GM18511 (cell line): ENCODE results near the gene AMPD1.
A peak's percentile ranks its signal among the peaks of the same experiment; 100 is the strongest.

Source experiments
- ATAC-seq: cut with Tn5 transposase; IDR thresholded peaks from one replicate; pipeline ENCODE4 v1.9.1; 2021; ENCODE audit warnings: mild to moderate bottlenecking, moderate library complexity; ENCODE audit not compliant: unreplicated experiment

AMPD1 gene

GRCh38 chr1:114695430-114696058 lies at the start of gene AMPD1:
AMPD1 (minus strand) TSS chr1:114695546; CDS start chr1:114695471, 75 bp downstream.
- ATAC-seq: no peak

GRCh38 chr1:114741963-114742746 lies 46.8 kb upstream of the AMPD1 start:
- ATAC-seq: no peak

- ATAC-seq: no peak
Measured at GRCh38 chr1:114740331-114740730, 45.0 kb upstream of the AMPD1 start.

- ATAC-seq: no peak
Measured at GRCh38 chr1:114737314-114737849, 42.0 kb upstream of the AMPD1 start.

GRCh38 chr1:114735479-114735878 lies 40.1 kb upstream of the AMPD1 start:
- no peak for ATAC-seq

GRCh38 chr1:114729782-114730181 lies 34.4 kb upstream of the AMPD1 start:
- no peak for ATAC-seq

- ATAC-seq: no peak
Measured at GRCh38 chr1:114728553-114728952, 33.2 kb upstream of the AMPD1 start.

DNA sequence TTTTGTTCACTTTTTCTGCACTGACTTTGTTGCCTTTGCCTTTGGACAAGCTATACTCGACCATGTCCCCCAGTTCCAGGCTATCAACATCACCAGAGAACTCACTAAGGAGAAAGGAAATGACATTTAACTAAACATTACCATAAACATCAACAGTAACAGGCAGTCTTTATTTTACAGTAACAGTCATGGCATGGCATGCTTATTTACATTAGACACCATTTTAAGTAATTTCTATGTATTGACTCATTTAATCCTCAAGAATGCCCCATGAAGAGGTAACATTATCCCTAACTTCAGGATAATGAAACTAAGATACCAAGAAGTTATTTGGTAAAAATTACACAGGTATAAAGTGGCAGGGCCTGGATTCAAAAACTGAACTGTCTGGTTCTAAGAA lies 29.9 kb upstream of the AMPD1 start:
- no peak for ATAC-seq

GRCh38 chr1:114723915-114724314 lies 28.6 kb upstream of the AMPD1 start:
- no peak for ATAC-seq

GRCh38 chr1:114723457-114723856 lies 28.1 kb upstream of the AMPD1 start:
- no peak for ATAC-seq

- no peak for ATAC-seq
Measured at GRCh38 chr1:114720492-114720891, 25.1 kb upstream of the AMPD1 start.

GRCh38 chr1:114719424-114719787 lies 24.1 kb upstream of the AMPD1 start:
- ATAC-seq: no peak

- ATAC-seq: no peak
Measured at GRCh38 chr1:114718661-114719423, 23.5 kb upstream of the AMPD1 start.

DNA sequence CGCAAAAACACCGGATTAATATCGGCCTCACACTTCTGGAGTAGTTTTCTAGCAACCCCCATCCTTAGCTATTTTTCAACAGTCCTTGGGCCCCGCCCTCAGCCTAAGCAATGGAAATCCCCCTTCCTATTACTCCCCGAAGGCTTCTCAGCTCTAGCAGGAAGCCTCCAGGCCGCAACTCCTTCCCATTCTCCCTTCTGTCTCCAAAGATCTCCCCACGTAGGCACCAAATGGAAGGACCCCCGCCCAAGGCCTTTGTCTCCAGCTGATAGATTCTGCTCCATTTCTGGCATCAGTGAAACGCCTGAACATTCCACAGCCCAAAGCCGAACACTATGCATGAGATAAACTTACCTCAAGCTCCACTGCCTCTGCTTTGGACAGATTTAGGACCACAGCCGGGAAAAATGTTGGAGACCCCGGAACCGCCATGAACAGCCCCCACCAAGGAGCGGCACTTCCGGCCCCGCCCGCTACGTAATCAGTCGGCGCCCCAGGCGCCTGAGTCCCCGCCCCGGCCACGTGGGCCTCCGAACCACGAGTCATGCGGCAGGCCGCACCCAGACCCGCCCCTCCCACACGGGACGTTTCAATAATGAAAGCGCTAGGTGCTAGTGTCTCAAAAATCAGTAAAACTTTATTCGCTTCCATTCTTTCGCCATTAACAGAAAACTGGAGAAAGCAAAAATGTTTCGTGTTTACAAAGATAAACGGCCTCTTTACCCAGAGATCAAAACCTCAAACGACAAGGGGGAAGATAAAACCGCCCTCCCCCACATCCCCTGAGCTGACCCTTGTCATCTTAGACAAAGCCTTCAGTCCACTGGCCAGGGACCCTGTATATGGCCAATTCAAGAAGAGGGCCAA lies 21.2 kb upstream of the AMPD1 start, which contains the start of gene NRAS:
Gene NRAS (minus strand): TSS at position 468 of the 867 bp plus-strand sequence. CDS start 611 bp downstream, outside the sequence.
- peak; percentile 94 for ATAC-seq

DNA sequence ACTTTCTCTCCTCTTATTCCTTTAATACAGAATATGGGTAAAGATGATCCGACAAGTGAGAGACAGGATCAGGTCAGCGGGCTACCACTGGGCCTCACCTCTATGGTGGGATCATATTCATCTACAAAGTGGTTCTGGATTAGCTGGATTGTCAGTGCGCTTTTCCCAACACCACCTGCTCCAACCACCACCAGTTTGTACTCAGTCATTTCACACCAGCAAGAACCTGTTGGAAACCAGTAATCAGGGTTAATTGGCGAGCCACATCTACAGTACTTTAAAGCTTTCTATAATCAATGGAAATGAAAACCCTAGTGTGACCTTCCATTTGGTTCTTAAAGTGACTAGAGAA lies 20.6 kb upstream of the AMPD1 start:
- no peak for ATAC-seq

GRCh38 chr1:114712977-114713376 lies 17.6 kb upstream of the AMPD1 start:
- no peak for ATAC-seq

GRCh38 chr1:114710360-114710759 lies 15.0 kb upstream of the AMPD1 start:
- no peak for ATAC-seq

GRCh38 chr1:114707604-114708003 lies 12.3 kb upstream of the AMPD1 start:
- ATAC-seq: no peak

GRCh38 chr1:114703242-114703641 lies 7.9 kb upstream of the AMPD1 start:
- peak; percentile 68 for ATAC-seq

GRCh38 chr1:114702737-114703136 lies 7.4 kb upstream of the AMPD1 start:
- peak; percentile 75 for ATAC-seq

- no peak for ATAC-seq
Measured at GRCh38 chr1:114701931-114702330, 6.6 kb upstream of the AMPD1 start.
